Progenitor cell of endocrine pancreas (in vitro differentiated cells): ENCODE data around the gene PDCD1LG2. TPM values are rescaled to one million over a fixed set of nuclear protein-coding genes. Genes with fewer than 3 reads are reported as not detected.
"Not testable (repeated sequence)": the region's sequence is repeated elsewhere in the genome, so short reads cannot be mapped to it uniquely, and the experiment has no call there.

ENCODE experiments used
- DNase-seq: peaks from one replicate; pipeline ENCODE4 v3.0.0; 2021; ENCODE audit warnings: low spot score; ENCODE audit not compliant: unreplicated experiment
- H3K27ac Mint-ChIP-seq: 2 replicates; pipeline ENCODE4 v1.8.0; 2021; ENCODE audit warnings: mild to moderate bottlenecking, moderate library complexity, mixed read lengths
- H3K27me3 Mint-ChIP-seq: 2 replicates; pipeline ENCODE4 v1.8.0; 2021; ENCODE audit warnings: mixed read lengths
- H3K36me3 Mint-ChIP-seq: 2 replicates; pipeline ENCODE4 v1.8.0; 2022; ENCODE audit warnings: mixed read lengths; ENCODE audit not compliant: insufficient read depth
- H3K4me1 Mint-ChIP-seq: 2 replicates; pipeline ENCODE4 v1.8.0; 2021; ENCODE audit warnings: low read depth, mixed read lengths
- H3K4me3 Mint-ChIP-seq: 2 replicates; pipeline ENCODE4 v1.8.0; 2021; ENCODE audit warnings: low read depth, mild to moderate bottlenecking, moderate library complexity, mixed read lengths
- H3K9me3 Mint-ChIP-seq: 2 replicates; pipeline ENCODE4 v1.8.0; 2021; ENCODE audit warnings: low read depth, mixed read lengths
- total RNA-seq: library from RNA; stranded (reverse); gene quantifications from 2 replicates; pipeline ENCODE4 v1.2.1, GENCODE V29; 2021
- TF ChIP-seq, protein P1 (sequence below): fragments of 200-600 bp; sonication (generic); IDR thresholded peaks from one replicate; pipeline ENCODE4 v1.5.0; 2021; ENCODE audit warnings: antibody characterized with exemption, mild to moderate bottlenecking; ENCODE audit not compliant: unreplicated experiment

The PDCD1LG2 gene
- total RNA-seq, 1 donor from 2014 or later = not detected

DNA sequence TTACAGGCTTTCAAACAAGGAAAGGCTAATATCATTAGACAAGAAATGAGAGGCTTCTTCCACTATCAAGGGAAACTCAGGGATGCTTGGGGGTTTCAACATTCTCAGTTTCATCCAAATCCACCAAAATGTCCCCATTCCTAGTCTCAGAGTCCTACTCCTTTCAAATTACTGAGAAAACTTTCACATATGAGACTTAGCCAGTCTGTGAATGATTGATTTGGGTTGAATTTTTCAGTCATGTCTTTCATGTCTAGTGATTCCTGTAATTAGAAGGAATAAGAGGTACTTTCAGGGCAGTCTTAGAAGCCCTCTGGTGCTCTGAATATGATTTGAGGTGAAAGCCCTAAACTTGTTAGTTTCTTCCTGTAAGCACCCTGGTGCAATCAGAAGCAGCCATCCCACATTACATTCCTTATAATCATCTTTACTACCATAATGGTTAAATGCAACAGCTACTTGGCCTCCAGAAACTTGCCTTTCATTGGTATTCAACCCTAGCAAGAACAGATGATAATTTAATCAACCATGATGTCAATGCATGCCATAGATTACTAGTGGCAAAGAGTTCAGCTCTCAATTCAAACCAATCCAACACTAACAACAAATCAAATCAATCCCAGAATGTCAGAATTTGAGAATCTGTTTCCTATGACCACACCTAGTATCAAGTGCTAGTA lies 67.8 kb downstream of the PDCD1LG2 start:
- TF ChIP-seq, protein P1, sequence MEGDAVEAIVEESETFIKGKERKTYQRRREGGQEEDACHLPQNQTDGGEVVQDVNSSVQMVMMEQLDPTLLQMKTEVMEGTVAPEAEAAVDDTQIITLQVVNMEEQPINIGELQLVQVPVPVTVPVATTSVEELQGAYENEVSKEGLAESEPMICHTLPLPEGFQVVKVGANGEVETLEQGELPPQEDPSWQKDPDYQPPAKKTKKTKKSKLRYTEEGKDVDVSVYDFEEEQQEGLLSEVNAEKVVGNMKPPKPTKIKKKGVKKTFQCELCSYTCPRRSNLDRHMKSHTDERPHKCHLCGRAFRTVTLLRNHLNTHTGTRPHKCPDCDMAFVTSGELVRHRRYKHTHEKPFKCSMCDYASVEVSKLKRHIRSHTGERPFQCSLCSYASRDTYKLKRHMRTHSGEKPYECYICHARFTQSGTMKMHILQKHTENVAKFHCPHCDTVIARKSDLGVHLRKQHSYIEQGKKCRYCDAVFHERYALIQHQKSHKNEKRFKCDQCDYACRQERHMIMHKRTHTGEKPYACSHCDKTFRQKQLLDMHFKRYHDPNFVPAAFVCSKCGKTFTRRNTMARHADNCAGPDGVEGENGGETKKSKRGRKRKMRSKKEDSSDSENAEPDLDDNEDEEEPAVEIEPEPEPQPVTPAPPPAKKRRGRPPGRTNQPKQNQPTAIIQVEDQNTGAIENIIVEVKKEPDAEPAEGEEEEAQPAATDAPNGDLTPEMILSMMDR = no peak
- Mint-ChIP-seq H3K27ac (no peak overlapping the region), H3K9me3 (no peaks in the 10 kb centered on the region), H3K27me3 (no peaks in the 10 kb centered on the region), H3K4me3 (no peak overlapping the region), H3K4me1 (no peaks in the 10 kb centered on the region), H3K36me3 (no peaks in the 10 kb centered on the region)
- no peak for DNase-seq

DNA sequence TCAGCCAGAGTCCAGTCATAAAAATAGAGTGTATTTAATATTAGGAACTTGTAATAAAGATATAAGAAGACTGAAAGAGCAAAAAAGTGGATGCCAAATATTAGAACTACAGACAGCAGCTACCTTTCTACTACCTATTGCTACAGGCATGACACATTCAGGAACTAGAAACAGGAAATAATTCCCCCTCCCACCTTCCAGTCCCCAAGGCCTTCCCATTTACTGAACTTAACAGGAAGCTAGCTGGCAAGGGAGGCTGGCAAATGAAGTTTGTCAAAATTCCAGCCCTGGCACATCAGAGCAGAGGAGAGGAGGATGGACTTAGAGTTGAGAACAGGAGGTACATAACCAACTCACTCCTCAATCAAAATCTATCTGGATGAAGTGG lies 68.4 kb downstream of the PDCD1LG2 start:
- H3K9me3 Mint-ChIP-seq = no peaks in the 10 kb centered on the region
- H3K36me3 Mint-ChIP-seq = no peaks in the 10 kb centered on the region
- H3K27ac Mint-ChIP-seq = no peak overlapping the region
- H3K27me3 Mint-ChIP-seq = no peaks in the 10 kb centered on the region
- no peak for DNase-seq
- TF ChIP-seq, protein P1 = no peak
- no peak overlapping the region for H3K4me3 Mint-ChIP-seq
- no peaks in the 10 kb centered on the region for H3K4me1 Mint-ChIP-seq

DNA sequence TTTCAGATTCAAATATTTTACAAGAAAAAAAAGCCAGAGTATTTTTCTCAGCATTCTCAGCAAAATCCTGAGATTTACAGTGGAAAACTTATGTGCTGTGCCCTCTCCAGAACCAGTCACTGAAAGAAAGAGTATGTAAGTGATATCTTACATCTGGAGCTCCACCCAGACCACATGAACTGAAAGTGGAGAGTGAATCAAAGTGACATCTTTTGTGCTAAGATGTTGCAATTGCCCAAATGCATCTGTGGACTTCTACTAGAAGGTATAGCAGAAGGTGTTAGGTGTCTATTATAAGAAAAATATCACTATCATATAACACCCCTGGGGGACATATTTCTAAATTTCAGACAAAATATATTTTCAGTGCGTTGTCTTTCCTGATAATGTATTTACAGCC lies 69.5 kb downstream of the PDCD1LG2 start:
- no peak overlapping the region for H3K27ac Mint-ChIP-seq
- no peaks in the 10 kb centered on the region for H3K9me3 Mint-ChIP-seq
- no peak for DNase-seq
- H3K27me3 Mint-ChIP-seq = no peaks in the 10 kb centered on the region
- H3K4me1 Mint-ChIP-seq = no peaks in the 10 kb centered on the region
- no peaks in the 10 kb centered on the region for H3K36me3 Mint-ChIP-seq
- no peak overlapping the region for H3K4me3 Mint-ChIP-seq
- TF ChIP-seq, protein P1 = no peak

DNA sequence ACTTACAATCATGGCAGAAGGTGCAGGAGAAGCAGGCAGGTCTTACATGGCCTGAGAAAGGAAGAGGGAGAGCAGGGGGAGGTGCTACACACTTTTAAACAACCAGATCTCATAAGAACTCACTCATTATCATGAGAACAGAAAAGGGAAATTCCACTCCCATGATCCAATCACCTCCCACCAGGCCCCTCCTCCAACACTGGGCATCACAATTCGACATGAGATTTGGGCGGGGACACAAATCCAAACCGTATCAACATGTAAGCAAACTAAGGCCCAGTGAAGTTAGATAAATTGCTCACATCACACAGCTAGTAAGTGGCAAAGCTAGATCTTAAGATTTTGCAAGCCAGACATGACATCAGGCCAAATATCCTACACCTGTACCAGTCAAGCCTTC lies 70.3 kb downstream of the PDCD1LG2 start:
- Mint-ChIP-seq H3K4me3 (no peak overlapping the region), H3K36me3 (no peaks in the 10 kb centered on the region), H3K27me3 (no peaks in the 10 kb centered on the region), H3K9me3 (no peaks in the 10 kb centered on the region), H3K27ac (no peak overlapping the region), H3K4me1 (no peaks in the 10 kb centered on the region)
- no peak for DNase-seq
- TF ChIP-seq, protein P1 = no peak

DNA sequence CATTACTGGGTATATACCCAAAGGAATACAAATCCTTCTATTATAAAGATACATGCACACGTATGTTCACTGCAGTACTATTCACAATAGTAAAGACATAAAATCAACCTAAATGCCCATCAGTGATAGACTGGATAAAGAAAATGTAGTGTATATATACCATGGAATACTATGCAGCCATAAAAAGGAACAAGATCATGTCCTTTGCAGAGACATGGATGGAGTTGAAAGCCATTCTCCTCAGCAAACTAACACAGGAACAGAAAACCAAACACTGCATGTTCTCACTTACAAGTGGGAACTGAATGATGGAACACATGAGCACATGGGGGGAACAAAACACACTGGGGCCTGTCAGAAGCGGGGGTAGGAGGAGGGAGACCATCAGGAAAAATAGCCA lies 71.4 kb downstream of the PDCD1LG2 start:
- H3K27ac Mint-ChIP-seq, DNase-seq, H3K36me3 Mint-ChIP-seq, H3K9me3 Mint-ChIP-seq, H3K27me3 Mint-ChIP-seq, H3K4me1 Mint-ChIP-seq, H3K4me3 Mint-ChIP-seq: not testable (repeated sequence)

DNA sequence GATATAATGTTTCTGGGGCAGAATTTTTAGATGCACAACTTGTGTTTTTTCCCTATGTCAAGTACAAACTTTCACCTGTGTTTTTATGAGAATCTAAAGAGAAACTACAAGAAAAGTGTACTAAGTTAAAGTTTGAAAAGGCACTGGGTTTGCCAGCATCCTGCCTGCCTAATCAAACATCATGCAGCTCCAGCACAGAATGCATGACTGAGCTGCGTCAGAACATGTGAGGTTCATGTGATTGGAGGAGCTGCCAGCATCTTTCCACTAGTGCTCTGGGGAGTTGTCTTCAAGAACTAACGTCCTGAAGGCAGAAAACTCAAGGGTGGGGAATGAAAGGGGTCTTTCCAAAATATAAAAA lies 72.5 kb downstream of the PDCD1LG2 start:
- no peak overlapping the region for H3K4me3 Mint-ChIP-seq
- H3K27me3 Mint-ChIP-seq = no peaks in the 10 kb centered on the region
- no peaks in the 10 kb centered on the region for H3K4me1 Mint-ChIP-seq
- no peak overlapping the region for H3K27ac Mint-ChIP-seq
- no peak for DNase-seq
- TF ChIP-seq, protein P1 = no peak
- H3K9me3 Mint-ChIP-seq = no peaks in the 10 kb centered on the region
- no peaks in the 10 kb centered on the region for H3K36me3 Mint-ChIP-seq
